ENCODE results near the gene CAB39. TPM values are rescaled to one million over a fixed set of nuclear protein-coding genes. Genes with fewer than 3 reads are reported as not detected.

CAB39 gene
- total RNA-seq, 1 experiment from 2014 or later: 86.1 TPM

- DNase-seq: no peak
- Histone ChIP-seq H3K4me3 (no peak overlapping the region), H3K4me2 (peak overlapping the region; percentile 70; the same call in 1 of the 2 replicates), H3K9me2 (ENCODE audit: insufficient read depth) (no peaks in the 10 kb centered on the region), H4K20me1 (ENCODE audit: insufficient read depth) (no peaks in the 10 kb centered on the region), H3K36me3 (ENCODE audit: low read depth) (no peaks in the 10 kb centered on the region), H3K27ac (peak overlapping the region; percentile 93), H3K27me3 (ENCODE audit: insufficient read depth, low read depth) (no peaks in the 10 kb centered on the region), H2AFZ (no peak overlapping the region), H3F3A (ENCODE audit: insufficient read depth, low read depth) (peaks cover 57% of the 10 kb centered on the region), H3K4me1 (replicated peaks; ENCODE audit: insufficient read depth) (peaks cover 90% of the 10 kb centered on the region), H3K9me3 (ENCODE audit: insufficient read depth, low read depth) (no peaks in the 10 kb centered on the region), H3K79me2 (ENCODE audit: low read depth) (peaks cover 4% of the 10 kb centered on the region; the same call in 1 of the 2 replicates)
- intact Hi-C loops (cut with micrococcal nuclease; ENCODE audit: unreplicated experiment): loop anchor here (5.0 kb wide), 2 partner anchors 104 to 771 kb away; partner anchors contain the start of genes FBXO36 and TRIP12
- no peak for TF ChIP-seq EZH2 (IDR thresholded peaks at IDR 0.05; ENCODE audit: low read depth)
- TF ChIP-seq CTCF (conservative IDR thresholded peaks at IDR 0.05): no peak
- ChIA-PET CTCF (no interaction called here), POLR2A (ENCODE audit: unreplicated experiment) (interaction anchor here (0.6 to 1.0 kb wide), 2 partner anchors 19 to 247 kb away, joined by 4 to 5 read pairs; partner anchors contain the start of gene CAB39)
- no TSS peak for BruUV-seq (replicated peaks)
These were observed 19.2 kb upstream of the CAB39 start for GRCh38 chr2:230693411-230693810.

- H3K4me1 ChIP-seq (replicated peaks; ENCODE audit: insufficient read depth): peaks cover 82% of the 10 kb centered on the region
- peaks cover 57% of the 10 kb centered on the region for H3F3A ChIP-seq (ENCODE audit: insufficient read depth, low read depth)
- CTCF ChIA-PET: interaction anchor here (1.6 kb wide), 1 partner anchor 20 kb away, joined by 5 read pairs; no protein-coding TSS in a partner anchor
- DNase-seq: peak; percentile 87 to 99
- POLR2A ChIA-PET (ENCODE audit: unreplicated experiment): interaction anchor here (0.6 to 1.0 kb wide), 10 partner anchors 9 to 943 kb away, joined by 3 to 10 read pairs (median 4); partner anchors contain the start of gene CAB39
- TF ChIP-seq CTCF (conservative IDR thresholded peaks at IDR 0.05) (no peak), EZH2 (IDR thresholded peaks at IDR 0.05; ENCODE audit: low read depth) (no peak)
- BruUV-seq (replicated peaks): no TSS peak
- H4K20me1 ChIP-seq (ENCODE audit: insufficient read depth): no peaks in the 10 kb centered on the region
- peak overlapping the region; percentile 93 for H3K27ac ChIP-seq
- H2AFZ ChIP-seq: no peak overlapping the region
- H3K9me2 ChIP-seq (ENCODE audit: insufficient read depth): no peaks in the 10 kb centered on the region
- peaks cover 4% of the 10 kb centered on the region; the same call in 1 of the 2 replicates for H3K79me2 ChIP-seq (ENCODE audit: low read depth)
- no peaks in the 10 kb centered on the region for H3K9me3 ChIP-seq (ENCODE audit: insufficient read depth, low read depth)
- H3K4me3 ChIP-seq: no peak overlapping the region
- H3K4me2 ChIP-seq: peak overlapping the region; percentile 70
- H3K27me3 ChIP-seq (ENCODE audit: insufficient read depth, low read depth): no peaks in the 10 kb centered on the region
- H3K36me3 ChIP-seq (ENCODE audit: low read depth): no peaks in the 10 kb centered on the region
- intact Hi-C loops (cut with micrococcal nuclease; ENCODE audit: unreplicated experiment): loop anchor here (1.0 to 5.0 kb wide), 6 partner anchors 18 to 772 kb away; partner anchors contain the start of genes CAB39, FBXO36, SP100 and TRIP12
These were observed 18.4 kb upstream of the CAB39 start for GRCh38 chr2:230694241-230694640.

GRCh38 chr2:230695551-230695950 is 17.1 kb upstream of the CAB39 start:
- Histone ChIP-seq H3K27me3 (ENCODE audit: insufficient read depth, low read depth) (no peaks in the 10 kb centered on the region), H3K79me2 (ENCODE audit: low read depth) (no peaks in the 10 kb centered on the region), H2AFZ (no peak overlapping the region), H3K4me2 (peak overlapping the region; percentile 70), H3F3A (ENCODE audit: insufficient read depth, low read depth) (peaks cover 46% of the 10 kb centered on the region), H3K4me3 (no peak overlapping the region; the same call in 1 of the 2 replicates), H3K4me1 (replicated peaks; ENCODE audit: insufficient read depth) (peaks cover 74% of the 10 kb centered on the region), H3K9me3 (ENCODE audit: insufficient read depth, low read depth) (no peaks in the 10 kb centered on the region), H4K20me1 (ENCODE audit: insufficient read depth) (no peaks in the 10 kb centered on the region), H3K27ac (peak overlapping the region; percentile 93), H3K36me3 (ENCODE audit: low read depth) (no peaks in the 10 kb centered on the region), H3K9me2 (ENCODE audit: insufficient read depth) (no peaks in the 10 kb centered on the region)
- ChIA-PET CTCF (interaction anchor here (0.7 to 1.6 kb wide), 2 partner anchors 18 to 103 kb away, joined by 3 to 5 read pairs; no protein-coding TSS in a partner anchor), POLR2A (ENCODE audit: unreplicated experiment) (interaction anchor here (0.6 kb wide), 1 partner anchor 19 kb away, joined by 4 read pairs; no protein-coding TSS in a partner anchor)
- no peak for TF ChIP-seq CTCF (conservative IDR thresholded peaks at IDR 0.05)
- TF ChIP-seq EZH2 (IDR thresholded peaks at IDR 0.05; ENCODE audit: low read depth): no peak
- no TSS peak for BruUV-seq (replicated peaks)
- peak in 1 of 2 experiments; percentile 60 for DNase-seq
- intact Hi-C loops (cut with micrococcal nuclease; ENCODE audit: unreplicated experiment): loop anchor here (2.0 kb wide), 1 partner anchor 279 kb away; the partner anchor contains the start of gene SP100

Data from PC-9 (cell line).